Ishikawa (cell line): ENCODE data around the gene CFAP54.

Experiments used
- CEBPB ChIP-seq: IDR thresholded peaks from 2 replicates; pipeline ENCODE4 v1.6.1; 2012
- CREB1 ChIP-seq: IDR thresholded peaks from 2 replicates; pipeline ENCODE4 v1.6.1; 2012; ENCODE audit warnings: low read depth
- EGR1 ChIP-seq: IDR thresholded peaks from 2 replicates; pipeline ENCODE4 v1.6.1; 2012
- EP300 ChIP-seq: IDR thresholded peaks from 2 replicates; pipeline ENCODE4 v1.6.1; 2012; ENCODE audit warnings: borderline replicate concordance
- FOXM1 ChIP-seq: IDR thresholded peaks from 2 replicates; pipeline ENCODE4 v1.6.1; 2012; ENCODE audit warnings: low read depth, borderline replicate concordance
- NFIC ChIP-seq: IDR thresholded peaks from 2 replicates; pipeline ENCODE4 v1.6.1; 2012
- RAD21 ChIP-seq: IDR thresholded peaks from 2 replicates; pipeline ENCODE4 v1.6.1; 2012; ENCODE audit warnings: low read depth
- TAF1 ChIP-seq: IDR thresholded peaks from 2 replicates; pipeline ENCODE4 v1.6.1; 2012; ENCODE audit warnings: low read depth, mild to moderate bottlenecking
- TCF12 ChIP-seq: IDR thresholded peaks from 2 replicates; pipeline ENCODE4 v1.6.1; 2012; ENCODE audit warnings: low read depth
- TEAD4 ChIP-seq: IDR thresholded peaks from 2 replicates; pipeline ENCODE4 v1.6.1; 2012
- YY1 ChIP-seq: IDR thresholded peaks from 2 replicates; pipeline ENCODE4 v1.6.1; 2012; ENCODE audit warnings: low read depth
- ZBTB7A ChIP-seq: IDR thresholded peaks from 2 replicates; pipeline ENCODE4 v1.6.1; 2012; ENCODE audit warnings: low read depth
- TF ChIP-seq, protein P1 (sequence below): IDR thresholded peaks from 2 replicates; pipeline ENCODE4 v1.6.1; 2012; ENCODE audit warnings: low read depth, mild to moderate bottlenecking
- TF ChIP-seq, protein P2 (sequence below): IDR thresholded peaks from 2 replicates; pipeline ENCODE4 v1.6.1; 2012
- TF ChIP-seq, protein P3 (sequence below): IDR thresholded peaks from 2 replicates; pipeline ENCODE4 v1.6.1; 2012

The CFAP54 gene

DNA sequence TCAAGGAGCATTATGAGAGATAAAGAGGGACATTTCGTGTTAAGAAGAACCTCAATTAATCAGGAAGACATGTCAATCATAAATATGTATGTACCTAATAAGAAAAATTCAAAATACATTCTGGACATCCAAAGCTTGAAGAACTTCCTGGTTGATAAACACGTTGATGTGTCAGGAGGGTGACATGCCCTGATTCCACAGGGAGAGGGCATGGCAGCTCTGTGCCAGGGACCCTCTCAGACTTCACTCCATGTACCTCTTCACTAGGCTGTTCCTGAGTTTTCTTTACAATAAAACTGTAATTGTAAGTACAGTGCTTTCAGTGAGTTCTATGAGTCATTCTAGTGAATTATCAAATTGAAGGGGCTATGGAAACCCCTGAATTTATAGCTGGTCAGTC, 163.5 kb downstream of the CFAP54 start:
- no peak for TF ChIP-seq ZBTB7A
- no peak for TF ChIP-seq NFIC
- no peak for TF ChIP-seq EGR1
- TF ChIP-seq, protein P1, sequence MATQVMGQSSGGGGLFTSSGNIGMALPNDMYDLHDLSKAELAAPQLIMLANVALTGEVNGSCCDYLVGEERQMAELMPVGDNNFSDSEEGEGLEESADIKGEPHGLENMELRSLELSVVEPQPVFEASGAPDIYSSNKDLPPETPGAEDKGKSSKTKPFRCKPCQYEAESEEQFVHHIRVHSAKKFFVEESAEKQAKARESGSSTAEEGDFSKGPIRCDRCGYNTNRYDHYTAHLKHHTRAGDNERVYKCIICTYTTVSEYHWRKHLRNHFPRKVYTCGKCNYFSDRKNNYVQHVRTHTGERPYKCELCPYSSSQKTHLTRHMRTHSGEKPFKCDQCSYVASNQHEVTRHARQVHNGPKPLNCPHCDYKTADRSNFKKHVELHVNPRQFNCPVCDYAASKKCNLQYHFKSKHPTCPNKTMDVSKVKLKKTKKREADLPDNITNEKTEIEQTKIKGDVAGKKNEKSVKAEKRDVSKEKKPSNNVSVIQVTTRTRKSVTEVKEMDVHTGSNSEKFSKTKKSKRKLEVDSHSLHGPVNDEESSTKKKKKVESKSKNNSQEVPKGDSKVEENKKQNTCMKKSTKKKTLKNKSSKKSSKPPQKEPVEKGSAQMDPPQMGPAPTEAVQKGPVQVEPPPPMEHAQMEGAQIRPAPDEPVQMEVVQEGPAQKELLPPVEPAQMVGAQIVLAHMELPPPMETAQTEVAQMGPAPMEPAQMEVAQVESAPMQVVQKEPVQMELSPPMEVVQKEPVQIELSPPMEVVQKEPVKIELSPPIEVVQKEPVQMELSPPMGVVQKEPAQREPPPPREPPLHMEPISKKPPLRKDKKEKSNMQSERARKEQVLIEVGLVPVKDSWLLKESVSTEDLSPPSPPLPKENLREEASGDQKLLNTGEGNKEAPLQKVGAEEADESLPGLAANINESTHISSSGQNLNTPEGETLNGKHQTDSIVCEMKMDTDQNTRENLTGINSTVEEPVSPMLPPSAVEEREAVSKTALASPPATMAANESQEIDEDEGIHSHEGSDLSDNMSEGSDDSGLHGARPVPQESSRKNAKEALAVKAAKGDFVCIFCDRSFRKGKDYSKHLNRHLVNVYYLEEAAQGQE, result no peak
- no peak for TF ChIP-seq FOXM1
- no peak for TF ChIP-seq YY1
- TF ChIP-seq TCF12, result no peak
- TF ChIP-seq TAF1, result no peak
- no peak for TF ChIP-seq EP300
- TF ChIP-seq, protein P2, sequence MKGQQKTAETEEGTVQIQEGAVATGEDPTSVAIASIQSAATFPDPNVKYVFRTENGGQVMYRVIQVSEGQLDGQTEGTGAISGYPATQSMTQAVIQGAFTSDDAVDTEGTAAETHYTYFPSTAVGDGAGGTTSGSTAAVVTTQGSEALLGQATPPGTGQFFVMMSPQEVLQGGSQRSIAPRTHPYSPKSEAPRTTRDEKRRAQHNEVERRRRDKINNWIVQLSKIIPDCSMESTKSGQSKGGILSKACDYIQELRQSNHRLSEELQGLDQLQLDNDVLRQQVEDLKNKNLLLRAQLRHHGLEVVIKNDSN, result no peak
- TF ChIP-seq RAD21, result no peak

DNA sequence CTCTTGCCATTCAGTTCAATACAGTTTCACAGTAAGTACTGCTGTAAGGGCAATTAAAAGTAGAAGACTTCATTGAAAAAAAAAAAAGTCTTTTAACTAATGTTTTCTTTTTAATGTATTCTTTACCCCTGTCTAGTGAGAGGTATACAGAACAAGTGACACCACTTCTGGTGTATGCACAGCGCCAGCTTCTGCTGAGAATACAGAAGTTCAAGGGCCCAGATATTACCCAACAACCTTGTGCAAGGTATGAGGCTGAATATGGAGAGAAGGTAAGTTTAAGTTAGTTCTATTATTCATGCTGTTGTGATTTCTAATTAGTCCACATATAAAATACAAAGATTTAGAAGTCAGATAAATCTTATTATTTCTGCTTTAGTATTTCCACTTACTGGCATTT, 168.7 kb downstream of the CFAP54 start:
- no peak for TF ChIP-seq TEAD4
- no peak for TF ChIP-seq FOXM1
- no peak for TF ChIP-seq NFIC
- TF ChIP-seq RAD21, result no peak
- TF ChIP-seq, protein P2, result no peak
- no peak for TF ChIP-seq ZBTB7A
- TF ChIP-seq EP300, result no peak
- TF ChIP-seq, protein P1, result no peak
- no peak for TF ChIP-seq TCF12
- TF ChIP-seq CREB1, result no peak
- no peak for TF ChIP-seq TAF1
- TF ChIP-seq, protein P3, sequence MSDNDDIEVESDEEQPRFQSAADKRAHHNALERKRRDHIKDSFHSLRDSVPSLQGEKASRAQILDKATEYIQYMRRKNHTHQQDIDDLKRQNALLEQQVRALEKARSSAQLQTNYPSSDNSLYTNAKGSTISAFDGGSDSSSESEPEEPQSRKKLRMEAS, result no peak
- TF ChIP-seq EGR1, result no peak
- no peak for TF ChIP-seq CEBPB
- TF ChIP-seq YY1, result no peak

DNA sequence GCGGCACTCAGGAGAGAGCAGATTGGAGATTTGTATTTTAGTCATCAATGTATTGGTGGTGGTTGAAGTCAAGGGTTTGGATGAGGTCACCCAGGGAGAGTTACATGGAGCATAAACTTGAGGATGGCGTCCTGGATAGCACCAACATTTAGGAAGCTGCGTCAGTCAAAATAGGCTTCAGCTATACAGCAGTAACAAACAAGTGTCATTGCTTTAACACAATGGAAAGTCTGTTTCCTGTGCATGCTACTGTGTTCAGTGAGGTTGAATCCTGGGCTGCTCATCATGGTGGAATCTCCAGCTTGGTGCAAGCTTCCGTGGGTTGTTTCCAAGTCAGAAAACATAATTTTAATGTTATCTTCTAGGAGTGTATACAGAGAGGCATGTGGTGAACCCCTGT, 180.4 kb downstream of the CFAP54 start:
- TF ChIP-seq CEBPB (no peak), FOXM1 (no peak), TEAD4 (no peak), NFIC (no peak), RAD21 (no peak), TAF1 (no peak), EGR1 (no peak), CREB1 (no peak)
- TF ChIP-seq, protein P1, result no peak
- TF ChIP-seq, protein P3, result no peak
- TF ChIP-seq, protein P2, result no peak

DNA sequence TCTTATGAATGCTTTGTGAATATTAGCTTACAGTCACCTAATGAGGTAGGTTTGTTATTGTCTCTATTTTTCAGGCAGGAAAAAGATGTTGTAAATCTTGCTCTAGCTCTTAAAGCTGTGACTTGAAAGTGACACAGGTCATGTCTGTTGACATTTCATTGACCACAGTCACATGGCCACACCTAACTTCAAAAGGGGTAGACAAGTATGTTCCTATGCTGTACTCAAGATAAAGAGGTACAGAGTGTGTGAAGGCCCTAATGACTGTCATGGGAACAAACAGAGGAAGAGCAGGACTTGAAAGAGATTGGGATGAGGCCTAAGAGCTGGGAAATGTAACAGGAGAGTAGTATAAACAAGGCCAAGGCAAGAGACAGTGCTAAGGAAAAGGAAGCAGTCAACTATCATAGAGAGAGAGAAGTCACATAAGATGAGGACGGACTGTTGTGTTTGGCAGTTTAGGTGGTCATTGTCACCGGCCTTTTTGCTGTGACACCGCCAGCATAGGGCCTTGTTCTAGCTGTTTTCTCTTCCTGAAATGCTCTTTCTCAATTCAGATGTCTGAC, 181.0 kb downstream of the CFAP54 start:
- TF ChIP-seq ZBTB7A (no peak), TCF12 (no peak), TEAD4 (no peak), YY1 (no peak), EP300 (no peak), CREB1 (no peak)
- TF ChIP-seq, protein P1, result no peak
- TF ChIP-seq, protein P2, result no peak
